H1 (cell line): ENCODE data around the gene LRPPRC. TPM values are rescaled to one million over a fixed set of nuclear protein-coding genes. Genes with fewer than 3 reads are reported as not detected.

Source experiments
- CTCF ChIA-PET: fragments of 300-600 bp; sonication (Branson Sonifier 250); formaldehyde crosslinking; loops from one replicate; lab custom pipeline; 2021; ENCODE audit not compliant: partially characterized antibody; lab: Charles Lee
- POLR2A ChIA-PET: fragments of 300-600 bp; sonication (Branson Sonifier 250); formaldehyde crosslinking; loops from one replicate; lab custom pipeline; 2021; ENCODE audit warnings: inconsistent platforms; ENCODE audit not compliant: partially characterized antibody; lab: Charles Lee
- DNase-seq, 2 experiments: peaks; one replicate each; pipeline versions ENCODE4 v3.0.0 to v3.0.0-alpha.2; 2010 to 2022; ENCODE audit warnings: low spot score in 2 of 2, low read depth in 1 of 2, mixed read lengths in 1 of 2
- FAIRE-seq: peaks from 2 replicates; lab custom pipeline; 2011; peaks lifted over from hg19 to GRCh38; lab: Jason Lieb, UNC
- H2AFZ ChIP-seq: 2 replicates; pipeline ENCODE4 v1.8.1; 2012; ENCODE audit warnings: low read length, inconsistent platforms
- H2AK5ac ChIP-seq: 2 replicates; pipeline ENCODE4 v1.6.1; 2013; ENCODE audit warnings: low read depth, low read length
- H2BK120ac ChIP-seq: replicated peaks from 2 replicates; pipeline ENCODE3; 2013; ENCODE audit warnings: low read depth, low read length, inconsistent platforms
- H2BK12ac ChIP-seq: 2 replicates; pipeline ENCODE4 v1.6.1; 2013; ENCODE audit warnings: low read depth, low read length
- H2BK15ac ChIP-seq: 2 replicates; pipeline ENCODE4 v1.6.1; 2013; ENCODE audit warnings: low read length
- H2BK20ac ChIP-seq: 2 replicates; pipeline ENCODE4 v1.6.1; 2013; ENCODE audit warnings: low read length
- H2BK5ac ChIP-seq: 2 replicates; pipeline ENCODE4 v1.6.1; 2013; ENCODE audit warnings: low read depth, low read length
- H3K14ac ChIP-seq: 2 replicates; pipeline ENCODE4 v1.6.1; 2013; ENCODE audit warnings: inconsistent platforms; ENCODE audit not compliant: insufficient read length
- H3K18ac ChIP-seq: 2 replicates; pipeline ENCODE4 v1.6.1; 2013; ENCODE audit warnings: low read length; ENCODE audit errors: extremely low read depth
- H3K23ac ChIP-seq: 2 replicates; pipeline ENCODE4 v1.6.1; 2013; ENCODE audit warnings: inconsistent platforms; ENCODE audit not compliant: insufficient read length
- H3K23me2 ChIP-seq: 2 replicates; pipeline ENCODE4 v1.6.1; 2013; ENCODE audit warnings: low read depth, low read length
- H3K27ac ChIP-seq: 2 replicates; pipeline ENCODE4 v1.6.1; 2011; ENCODE audit warnings: low read depth, low read length, inconsistent platforms
- H3K27me3 ChIP-seq, 4 experiments: replicated peaks in 1 of 4; 1 replicate in 1 of 4; 2 replicates in 3 of 4; pipeline versions ENCODE4 v1.6.1 to v1.8.1; 2011 to 2013; ENCODE audit warnings: low read length in 3 of 4, mild to moderate bottlenecking in 3 of 4, inconsistent platforms in 2 of 4, mixed read lengths in 2 of 4, moderate library complexity in 1 of 4; ENCODE audit not compliant: control insufficient read depth in 3 of 4, insufficient read depth in 3 of 4; ENCODE audit errors: extremely low read depth in 1 of 4
- H3K36me3 ChIP-seq, 4 experiments: 2 replicates each; pipeline versions ENCODE4 v1.6.1 to v1.8.1; 2011 to 2013; ENCODE audit warnings: mild to moderate bottlenecking in 4 of 4, low read length in 3 of 4, moderate library complexity in 2 of 4, control low read depth in 1 of 4, inconsistent platforms in 1 of 4; ENCODE audit not compliant: insufficient read depth in 4 of 4, control insufficient read depth in 2 of 4
- H3K4ac ChIP-seq: replicated peaks from 2 replicates; pipeline ENCODE3; 2013; ENCODE audit warnings: low read length, low read depth, mixed read lengths, inconsistent platforms; ENCODE audit not compliant: insufficient read length
- H3K4me1 ChIP-seq, 4 experiments: replicated peaks in 1 of 4; 1 replicate in 1 of 4; 2 replicates in 3 of 4; pipeline versions ENCODE4 v1.6.1 to v1.8.1; 2011 to 2013; ENCODE audit warnings: low read length in 3 of 4, inconsistent platforms in 2 of 4, mixed read lengths in 1 of 4; ENCODE audit not compliant: insufficient read depth in 4 of 4, control insufficient read depth in 3 of 4
- H3K4me2 ChIP-seq, 2 experiments: 2 replicates each; pipeline versions ENCODE4 v1.6.1 to v1.8.1; 2011 to 2013; ENCODE audit warnings: low read depth in 2 of 2, low read length in 2 of 2, control low read depth in 1 of 2, inconsistent platforms in 1 of 2, mild to moderate bottlenecking in 1 of 2; ENCODE audit not compliant: insufficient read depth in 1 of 2
- H3K4me3 ChIP-seq, 4 experiments: fragments of 200-600, 300-600 bp in 1 of 4; sonication (generic), shearing (Covaris generic), sonication (Bioruptor Twin) in 1 of 4; 2 replicates each; pipeline versions ENCODE4 v1.5.1 to v1.8.1; 2011 to 2016; ENCODE audit warnings: low read length in 4 of 4, low read depth in 3 of 4, control low read depth in 2 of 4, inconsistent platforms in 2 of 4, mild to moderate bottlenecking in 2 of 4, mixed read lengths in 1 of 4, moderate library complexity in 1 of 4; ENCODE audit not compliant: insufficient read depth in 2 of 4; ENCODE audit errors: extremely low read depth in 1 of 4
- H3K56ac ChIP-seq: replicated peaks from 2 replicates; pipeline ENCODE3; 2013; ENCODE audit warnings: low read depth, mild to moderate bottlenecking, mixed read lengths, low read length, inconsistent platforms; ENCODE audit not compliant: insufficient read length
- H3K79me1 ChIP-seq: 2 replicates; pipeline ENCODE4 v1.6.1; 2013; ENCODE audit warnings: low read depth, low read length, control low read depth
- H3K79me2 ChIP-seq, 2 experiments: 2 replicates each; pipeline versions ENCODE4 v1.6.1 to v1.8.1; 2012 to 2013; ENCODE audit warnings: low read length in 2 of 2, mild to moderate bottlenecking in 2 of 2, inconsistent platforms in 1 of 2; ENCODE audit not compliant: insufficient read depth in 2 of 2, control insufficient read depth in 1 of 2
- H3K9ac ChIP-seq, 4 experiments: replicated peaks in 1 of 4; 1 replicate in 1 of 4; 2 replicates in 3 of 4; pipeline versions ENCODE4 v1.6.1 to v1.8.1; 2011 to 2013; ENCODE audit warnings: low read depth in 3 of 4, low read length in 3 of 4, control low read depth in 2 of 4, mild to moderate bottlenecking in 2 of 4, moderate library complexity in 2 of 4, inconsistent platforms in 1 of 4; ENCODE audit errors: extremely low read depth in 1 of 4
- H3K9me3 ChIP-seq, 2 experiments: 2 replicates each; pipeline versions ENCODE4 v1.6.1 to v1.8.1; 2012 to 2013; ENCODE audit warnings: mild to moderate bottlenecking in 2 of 2, moderate library complexity in 2 of 2, control low read depth in 1 of 2, inconsistent platforms in 1 of 2, low read depth in 1 of 2, low read length in 1 of 2, mixed read lengths in 1 of 2; ENCODE audit not compliant: insufficient read depth in 2 of 2
- H4K20me1 ChIP-seq, 2 experiments: replicated peaks in 1 of 2; 2 replicates each; pipeline versions ENCODE3 to v1.8.1; 2011 to 2013; ENCODE audit warnings: inconsistent platforms in 2 of 2, low read length in 2 of 2, mild to moderate bottlenecking in 1 of 2; ENCODE audit not compliant: insufficient read depth in 2 of 2, control insufficient read depth in 1 of 2
- H4K5ac ChIP-seq: 2 replicates; pipeline ENCODE4 v1.6.1; 2013; ENCODE audit warnings: low read length, low read depth, mixed read lengths, inconsistent platforms; ENCODE audit not compliant: insufficient read length
- H4K8ac ChIP-seq: 2 replicates; pipeline ENCODE4 v1.8.0; 2013; ENCODE audit warnings: mild to moderate bottlenecking, moderate library complexity, low read length, inconsistent platforms; ENCODE audit not compliant: insufficient read depth; ENCODE audit errors: extremely low read depth
- H4K91ac ChIP-seq: replicated peaks from 2 replicates; pipeline ENCODE3; 2013; ENCODE audit warnings: low read length, mixed read lengths, inconsistent platforms; ENCODE audit not compliant: insufficient read length
- CEBPB ChIP-seq: IDR thresholded peaks from 2 replicates; pipeline ENCODE4 v1.6.1; 2012; ENCODE audit warnings: low read depth, low read length
- EP300 ChIP-seq, 2 experiments: IDR thresholded peaks; 1 replicate in 1 of 2; 2 replicates in 1 of 2; pipeline ENCODE4 v1.6.1; 2011 to 2012; ENCODE audit warnings: low read depth in 2 of 2, low read length in 2 of 2, mild to moderate bottlenecking in 2 of 2, borderline replicate concordance in 1 of 2, inconsistent platforms in 1 of 2, moderate library complexity in 1 of 2
- JUN ChIP-seq: IDR thresholded peaks from 2 replicates; pipeline ENCODE4 v1.6.1; 2011; ENCODE audit warnings: low read depth, mild to moderate bottlenecking, improper control_type of control experiment, low read length
- MAFK ChIP-seq: IDR thresholded peaks from 2 replicates; pipeline ENCODE4 v1.6.1; 2012; ENCODE audit warnings: low read depth, mild to moderate bottlenecking, improper control_type of control experiment, low read length
- NANOG ChIP-seq: IDR thresholded peaks from 2 replicates; pipeline ENCODE4 v1.6.1; 2011; ENCODE audit warnings: low read length, low read depth, mild to moderate bottlenecking, inconsistent platforms; ENCODE audit not compliant: insufficient read depth, poor library complexity, severe bottlenecking
- RXRA ChIP-seq: IDR thresholded peaks from 2 replicates; pipeline ENCODE4 v1.6.1; 2011; ENCODE audit warnings: low read depth, mild to moderate bottlenecking, low read length, moderate library complexity; ENCODE audit not compliant: insufficient read depth
- SRF ChIP-seq: IDR thresholded peaks from 2 replicates; pipeline ENCODE4 v1.6.1; 2011; ENCODE audit warnings: mild to moderate bottlenecking, low read depth, low read length, moderate library complexity
- TAF1 ChIP-seq: IDR thresholded peaks from 2 replicates; pipeline ENCODE4 v1.6.1; 2011; ENCODE audit warnings: mild to moderate bottlenecking, low read depth, low read length
- YY1 ChIP-seq: IDR thresholded peaks from 2 replicates; pipeline ENCODE4 v1.6.1; 2011; ENCODE audit warnings: low read depth, mild to moderate bottlenecking, low read length
- polyA plus RNA-seq, 7 experiments: library from polyadenylated mRNA; depleted of rRNA in 3 of 7; stranded (reverse) in 5 of 7; unstranded in 2 of 7; fragments of >200 nt in 5 of 7; fragments of 200-250 nt in 2 of 7; gene quantifications; 1 replicate in 5 of 7; 2 replicates in 1 of 7; 4 replicates in 1 of 7; pipeline versions ENCODE4 v1.2.1 to v1.2.3, GENCODE V29; 2011 to 2013; ENCODE audit warnings: missing spikeins in 2 of 7, mixed read lengths in 2 of 7
- total RNA-seq: library from RNA; stranded (reverse); fragmentation: NEBNext Ultra II Directional; extraction: Animal tissue kit (Norgen Biotek cat#: 25700); gene quantifications from 2 replicates; pipeline ENCODE4 v1.2.1, GENCODE V29; 2021

Gene LRPPRC
- total and polyA plus RNA-seq, 2 of the 8 experiments (the other 6 are each of a cell fraction or from before 2014, with no cell fraction given): 43.4 to 167 TPM

GRCh38 chr2:43960921-43961320 is 34.9 kb downstream of the LRPPRC start:
- H2BK20ac ChIP-seq: no peak overlapping the region

More at GRCh38 chr2:43960921-43961320, 34.9 kb downstream of the LRPPRC start:
- H3K9me3 ChIP-seq: no peaks in the 10 kb centered on the region
- H3K36me3 ChIP-seq: peaks cover 19 to 98% (median 70%) of the 10 kb centered on the region in 4 experiments
- FAIRE-seq: no peak
- no peaks in the 10 kb centered on the region for H3K79me1 ChIP-seq
- POLR2A ChIA-PET: no interaction called here
- H3K56ac ChIP-seq: no peak overlapping the region
- H3K4ac ChIP-seq: no peak overlapping the region
- H2AFZ ChIP-seq: no peak overlapping the region
- no peak overlapping the region for H2AK5ac ChIP-seq
- no peaks in the 10 kb centered on the region for H3K27me3 ChIP-seq
- no peak overlapping the region for H2BK5ac ChIP-seq
- no peaks in the 10 kb centered on the region for H3K23me2 ChIP-seq
- no peak overlapping the region for H2BK15ac ChIP-seq
- H3K18ac ChIP-seq: no peak overlapping the region
- peaks cover 2 to 5% of the 10 kb centered on the region in 2 experiments for H4K20me1 ChIP-seq
- no peak overlapping the region for H3K4me2 ChIP-seq
- H3K4me3 ChIP-seq: no peak overlapping the region
- peaks cover 0 to 4% of the 10 kb centered on the region in 2 experiments; a peak in 1 of 4 replicates for H3K79me2 ChIP-seq
- no peak overlapping the region for H3K27ac ChIP-seq
- H4K8ac ChIP-seq: no peak overlapping the region
- no peak overlapping the region for H3K23ac ChIP-seq
- H3K9ac ChIP-seq: no peak overlapping the region
- no peak overlapping the region for H4K5ac ChIP-seq
- CTCF ChIA-PET: interaction anchor here (2.1 kb wide), 1 partner anchor 10 kb away, joined by 13 read pairs; no protein-coding TSS in a partner anchor
- H4K91ac ChIP-seq: no peak overlapping the region
- no peak overlapping the region for H2BK120ac ChIP-seq
- H3K4me1 ChIP-seq: no peaks in the 10 kb centered on the region
- H2BK12ac ChIP-seq: no peak overlapping the region
- TF ChIP-seq JUN (no peak), YY1 (no peak), EP300 (IDR thresholded peaks at IDR 0.05; ENCODE audit: borderline replicate concordance in 1 of 2, low read depth in 2 of 2, low read length in 2 of 2) (no peak), MAFK (no peak), SRF (no peak), NANOG (no peak), CEBPB (no peak), RXRA (no peak), TAF1 (no peak)
- no peak overlapping the region for H3K14ac ChIP-seq
- no peak for DNase-seq
